Endothelial cell of umbilical vein (primary cell): Measurements from ENCODE around the gene CCDC85B. TPM values are rescaled to one million over a fixed set of nuclear protein-coding genes. Genes with fewer than 3 reads are reported as not detected.

Source experiments
- BruUV-seq: library from RNA; stranded (reverse); fragments of 400-500 nt; replicated peaks from 2 replicates; lab custom pipeline; 2021; lab: Mats Ljungman, UMichigan
- CTCF ChIA-PET: fragments of 300-600, 350-600 bp; sonication (Branson Sonifier 250); formaldehyde crosslinking; loops from one replicate; lab custom pipeline; 2021; ENCODE audit warnings: antibody characterized with exemption, inconsistent platforms; lab: Charles Lee
- POLR2A ChIA-PET: fragments of 300-600, 350-600 bp; sonication (Branson Sonifier 250); formaldehyde crosslinking; loops from one replicate; lab custom pipeline; 2021; ENCODE audit warnings: antibody characterized with exemption, inconsistent platforms; lab: Charles Lee
- DNase-seq: peaks from one replicate; pipeline ENCODE4 v3.0.0-alpha.2; 2011; ENCODE audit warnings: low read depth, low spot score
- FAIRE-seq: peaks from 2 replicates; lab custom pipeline; 2011; peaks lifted over from hg19 to GRCh38; lab: Jason Lieb, UNC
- H2AFZ ChIP-seq: 2 replicates; pipeline ENCODE4 v1.6.0; 2012; ENCODE audit warnings: low read depth, low read length, control low read depth, inconsistent platforms
- H3K27ac ChIP-seq: 2 replicates; pipeline ENCODE4 v1.5.1; 2011; ENCODE audit warnings: low read depth, mild to moderate bottlenecking, control low read depth, low read length, moderate library complexity; ENCODE audit not compliant: insufficient read depth
- H3K27me3 ChIP-seq, 2 experiments: 2 replicates each; pipeline versions ENCODE4 v1.6.0 to v1.6.1; 2011; ENCODE audit warnings: low read length in 2 of 2, mixed read lengths in 1 of 2; ENCODE audit not compliant: control insufficient read depth in 2 of 2, insufficient read depth in 2 of 2
- H3K36me3 ChIP-seq, 2 experiments: 2 replicates in 1 of 2; 3 replicates in 1 of 2; pipeline ENCODE4 v1.5.1; 2011; ENCODE audit warnings: low read length in 2 of 2, mild to moderate bottlenecking in 1 of 2, moderate library complexity in 1 of 2; ENCODE audit not compliant: control insufficient read depth in 2 of 2, insufficient read depth in 2 of 2; ENCODE audit errors: extremely low read depth in 1 of 2
- H3K4me1 ChIP-seq: 3 replicates; pipeline ENCODE4 v1.5.1; 2011; ENCODE audit warnings: mild to moderate bottlenecking, low read length; ENCODE audit not compliant: control insufficient read depth, insufficient read depth; ENCODE audit errors: extremely low read depth
- H3K4me2 ChIP-seq: 2 replicates; pipeline ENCODE4 v1.6.1; 2011; ENCODE audit warnings: low read length, control low read depth, mixed read lengths; ENCODE audit not compliant: insufficient read depth
- H3K4me3 ChIP-seq, 3 experiments: fragments of 200-600 bp in 1 of 3; sonication (generic), shearing (Covaris generic) in 1 of 3; replicated peaks in 1 of 3; 2 replicates each; pipeline ENCODE4 v1.5.1; 2011 to 2016; ENCODE audit warnings: control low read depth in 3 of 3, low read length in 3 of 3, mild to moderate bottlenecking in 2 of 3, inconsistent platforms in 1 of 3, low read depth in 1 of 3, moderate library complexity in 1 of 3; ENCODE audit not compliant: insufficient read depth in 1 of 3
- H3K79me2 ChIP-seq: 2 replicates; pipeline ENCODE4 v1.6.0; 2012; ENCODE audit warnings: low read length, inconsistent platforms; ENCODE audit not compliant: control insufficient read depth, insufficient read depth
- H3K9ac ChIP-seq: replicated peaks from 2 replicates; pipeline ENCODE3; 2011; ENCODE audit warnings: low read length, control low read depth; ENCODE audit not compliant: insufficient read depth; ENCODE audit errors: extremely low read depth
- H3K9me1 ChIP-seq: replicated peaks from 3 replicates; pipeline ENCODE4 v1.6.0; 2011; ENCODE audit warnings: mild to moderate bottlenecking, low read length; ENCODE audit not compliant: control insufficient read depth, insufficient read depth; ENCODE audit errors: extremely low read depth
- H3K9me3 ChIP-seq: replicated peaks from 2 replicates; pipeline ENCODE4 v1.5.1; 2012; ENCODE audit warnings: low read length, inconsistent platforms; ENCODE audit not compliant: control insufficient read depth, insufficient read depth
- H4K20me1 ChIP-seq: replicated peaks from 2 replicates; pipeline ENCODE3; 2011; ENCODE audit warnings: mild to moderate bottlenecking, low read length; ENCODE audit not compliant: control insufficient read depth, insufficient read depth; ENCODE audit errors: extremely low read depth
- EZH2 ChIP-seq: IDR thresholded peaks from 2 replicates; pipeline ENCODE4 v1.6.1; 2012; ENCODE audit warnings: borderline replicate concordance, low read depth, mild to moderate bottlenecking, moderate library complexity, low read length, inconsistent platforms; ENCODE audit not compliant: severe bottlenecking
- FOS ChIP-seq: IDR thresholded peaks from 2 replicates; pipeline ENCODE4 v1.6.1; 2011; ENCODE audit warnings: mild to moderate bottlenecking, low read length, moderate library complexity, borderline replicate concordance; ENCODE audit not compliant: insufficient read depth
- GATA2 ChIP-seq: IDR thresholded peaks from 2 replicates; pipeline ENCODE4 v1.7.0; 2011; ENCODE audit warnings: low read depth, mild to moderate bottlenecking, moderate library complexity, mixed read lengths, low read length; ENCODE audit not compliant: insufficient read length, insufficient read depth
- JUN ChIP-seq: IDR thresholded peaks from 2 replicates; pipeline ENCODE4 v1.6.1; 2011; ENCODE audit warnings: borderline replicate concordance, low read depth; ENCODE audit not compliant: insufficient read length, insufficient read depth
- MYC ChIP-seq: IDR thresholded peaks from one replicate; pipeline ENCODE4 v1.6.1; 2011; ENCODE audit warnings: mild to moderate bottlenecking, low read depth, low read length
- POLR2A ChIP-seq: IDR thresholded peaks from 2 replicates; pipeline ENCODE4 v1.6.1; 2012; ENCODE audit warnings: low read depth, mild to moderate bottlenecking, control low read depth, low read length
- POLR2AphosphoS5 ChIP-seq: IDR thresholded peaks from 2 replicates; pipeline ENCODE4 v1.6.1; 2012; ENCODE audit warnings: low read depth, mild to moderate bottlenecking, control low read depth, low read length, moderate library complexity; ENCODE audit not compliant: insufficient read depth
- dilution Hi-C: fragments of 300-500 bp; cut with MboI; formaldehyde crosslinking; loops from one replicate; pipeline ENCODE4 v1.15.0; 2019; ENCODE audit warnings: low sequenced_read_pairs; ENCODE audit not compliant: extremely low pct_ligation_motif_present
- intact Hi-C: fragments of 100-400 bp; cut with micrococcal nuclease; formaldehyde crosslinking; loops from one replicate; pipeline ENCODE4 v1.10.0; 2022
- polyA plus RNA-seq, 4 experiments: library from polyadenylated mRNA; depleted of rRNA in 3 of 4; stranded (reverse) in 3 of 4; unstranded in 1 of 4; fragments of >200 nt; gene quantifications; 2 replicates each; pipeline versions ENCODE4 v1.2.1 to v1.2.3, GENCODE V29; 2011 to 2012; ENCODE audit warnings: missing spikeins in 1 of 4
- total RNA-seq: library from RNA; stranded (reverse); gene quantifications from 2 replicates; pipeline ENCODE4 v1.2.3, GENCODE V29; 2021
- TF ChIP-seq, protein P1 (sequence below): IDR thresholded peaks from 2 replicates; pipeline ENCODE4 v1.6.1; 2011; ENCODE audit not compliant: insufficient read depth, insufficient read length
- TF ChIP-seq, protein P2 (sequence below), 2 donors: IDR thresholded peaks; 1 replicate in 1 of 2; 2 replicates in 1 of 2; pipeline ENCODE4 v1.5.1; 2011; ENCODE audit warnings: low read length in 2 of 2, mild to moderate bottlenecking in 2 of 2, moderate library complexity in 2 of 2, control low read depth in 1 of 2, inconsistent platforms in 1 of 2, low read depth in 1 of 2; ENCODE audit not compliant: insufficient read depth in 1 of 2; ENCODE audit errors: extremely low read depth in 1 of 2

The CCDC85B gene
- total and polyA plus RNA-seq, 2 donors (not counting 3 experiments of a cell fraction or from before 2014, with no cell fraction given): 105 to 107 TPM

DNA sequence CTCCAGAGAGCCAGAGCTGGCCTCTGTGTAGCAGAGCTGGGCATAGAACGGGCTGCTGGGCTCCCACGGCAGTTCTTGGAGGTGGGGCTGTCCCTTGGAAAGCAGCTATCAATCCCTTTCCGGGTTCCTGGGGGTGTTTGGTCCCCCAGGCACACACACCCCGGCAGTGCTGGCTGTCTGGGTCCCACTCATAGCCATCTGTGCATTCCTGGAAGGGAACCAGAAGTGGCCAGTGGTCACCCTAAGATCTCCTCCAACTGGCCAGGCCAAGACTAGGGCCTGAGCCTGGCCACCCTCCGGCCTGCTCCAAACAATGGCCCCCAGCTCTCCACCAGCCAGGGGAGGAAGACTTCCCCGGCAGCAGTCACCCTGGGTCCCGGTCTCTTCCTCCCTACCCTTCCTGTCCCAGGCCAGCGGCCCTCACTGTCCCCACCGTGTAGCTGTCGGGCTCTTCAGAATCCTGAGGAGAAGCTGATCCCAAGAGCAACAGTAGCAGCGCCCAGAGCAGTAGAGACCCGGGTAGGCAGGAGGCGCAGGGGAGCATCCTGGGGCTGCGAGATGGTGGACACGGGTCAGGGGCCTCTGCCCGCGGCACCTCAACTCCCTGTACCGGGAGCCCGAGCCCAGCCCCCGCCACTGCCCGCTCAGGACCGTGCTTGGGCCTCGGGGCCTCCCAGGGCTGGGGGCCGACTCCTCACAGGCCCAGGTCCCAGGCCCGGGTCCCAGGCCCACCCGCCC lies 18.5 kb upstream of the CCDC85B start:
- POLR2A ChIA-PET: interaction anchor here (0.9 to 1.9 kb wide), 3 partner anchors 12 to 19 kb away, joined by 4 to 19 read pairs (median 11); partner anchors contain the start of genes CCDC85B, CFL1 and MUS81
- peak; percentile 46 for DNase-seq
- no peaks in the 10 kb centered on the region for H3K9me1 ChIP-seq
- H3K4me2 ChIP-seq: peak overlapping the region; percentile 57
- peaks cover 17% of the 10 kb centered on the region for H3K4me1 ChIP-seq
- dilution Hi-C loops: no loop called here
- H3K9me3 ChIP-seq: no peaks in the 10 kb centered on the region
- FAIRE-seq: peak; percentile 74
- H3K27ac ChIP-seq: peak overlapping the region; percentile 52
- no TSS peak for BruUV-seq
- intact Hi-C loops: loop anchor here (1.0 to 2.0 kb wide), 2 partner anchors 12 to 17 kb away; partner anchors contain the start of genes FIBP and MUS81
- TF ChIP-seq, protein P1, sequence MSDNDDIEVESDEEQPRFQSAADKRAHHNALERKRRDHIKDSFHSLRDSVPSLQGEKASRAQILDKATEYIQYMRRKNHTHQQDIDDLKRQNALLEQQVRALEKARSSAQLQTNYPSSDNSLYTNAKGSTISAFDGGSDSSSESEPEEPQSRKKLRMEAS: no peak
- TF ChIP-seq JUN (no peak), MYC (no peak), POLR2A (no peak), FOS (no peak), GATA2 (no peak), EZH2 (no peak), POLR2AphosphoS5 (peak; percentile 29)
- TF ChIP-seq, protein P2, sequence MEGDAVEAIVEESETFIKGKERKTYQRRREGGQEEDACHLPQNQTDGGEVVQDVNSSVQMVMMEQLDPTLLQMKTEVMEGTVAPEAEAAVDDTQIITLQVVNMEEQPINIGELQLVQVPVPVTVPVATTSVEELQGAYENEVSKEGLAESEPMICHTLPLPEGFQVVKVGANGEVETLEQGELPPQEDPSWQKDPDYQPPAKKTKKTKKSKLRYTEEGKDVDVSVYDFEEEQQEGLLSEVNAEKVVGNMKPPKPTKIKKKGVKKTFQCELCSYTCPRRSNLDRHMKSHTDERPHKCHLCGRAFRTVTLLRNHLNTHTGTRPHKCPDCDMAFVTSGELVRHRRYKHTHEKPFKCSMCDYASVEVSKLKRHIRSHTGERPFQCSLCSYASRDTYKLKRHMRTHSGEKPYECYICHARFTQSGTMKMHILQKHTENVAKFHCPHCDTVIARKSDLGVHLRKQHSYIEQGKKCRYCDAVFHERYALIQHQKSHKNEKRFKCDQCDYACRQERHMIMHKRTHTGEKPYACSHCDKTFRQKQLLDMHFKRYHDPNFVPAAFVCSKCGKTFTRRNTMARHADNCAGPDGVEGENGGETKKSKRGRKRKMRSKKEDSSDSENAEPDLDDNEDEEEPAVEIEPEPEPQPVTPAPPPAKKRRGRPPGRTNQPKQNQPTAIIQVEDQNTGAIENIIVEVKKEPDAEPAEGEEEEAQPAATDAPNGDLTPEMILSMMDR (IDR thresholded peaks at IDR 0.05; ENCODE audit: extremely low read depth in 1 of 2, insufficient read depth in 1 of 2, low read depth in 1 of 2, low read length in 2 of 2): peak in 1 of 2 donors; percentile 17
- CTCF ChIA-PET: interaction anchor here (0.7 to 7.1 kb wide), 10 partner anchors 12 to 116 kb away, joined by 3 to 73 read pairs (median 4); partner anchors contain the start of genes AP5B1, CCDC85B, CFL1 and FIBP
- H3K4me3 ChIP-seq: peak overlapping the region; percentile 27 to 55 (median 42)
- peak overlapping the region; percentile 66 for H3K9ac ChIP-seq
- peaks cover 2% of the 10 kb centered on the region for H3K79me2 ChIP-seq
- H3K36me3 ChIP-seq: peaks cover 0 to 16% of the 10 kb centered on the region in 2 experiments
- H4K20me1 ChIP-seq: no peaks in the 10 kb centered on the region
- no peaks in the 10 kb centered on the region for H3K27me3 ChIP-seq
- peak overlapping the region; percentile 28 for H2AFZ ChIP-seq
